Activated CD8-positive, alpha-beta memory T cell treated with anti-CD3 and anti-CD28 coated beads for 24 hours (primary cell): ENCODE results near the gene OPCML.

Experiments
- DNase-seq: peaks from one replicate; pipeline ENCODE4 v3.0.0-alpha.2; 2020

OPCML gene

DNA sequence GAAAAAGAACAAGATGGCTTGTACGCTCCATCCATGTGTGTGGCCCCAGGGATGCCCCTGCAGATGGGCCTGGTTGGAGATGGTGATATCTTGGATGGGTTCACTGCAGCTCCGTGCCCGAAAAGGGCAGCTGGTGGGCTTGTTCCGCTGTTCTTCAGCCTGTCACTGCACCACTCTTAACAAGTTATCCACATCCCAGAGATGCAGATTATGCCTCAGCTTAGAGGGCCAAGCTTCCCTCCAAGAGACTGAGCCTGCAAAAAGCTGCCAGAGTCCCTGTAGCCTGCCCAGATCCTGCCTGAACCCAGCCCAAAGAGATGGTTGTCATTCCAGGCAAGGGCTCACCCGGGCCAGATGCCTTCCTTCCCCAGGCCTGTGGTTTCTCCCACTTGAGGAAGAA, 308.0 kb downstream of the OPCML start:
- DNase-seq = no peak

DNA sequence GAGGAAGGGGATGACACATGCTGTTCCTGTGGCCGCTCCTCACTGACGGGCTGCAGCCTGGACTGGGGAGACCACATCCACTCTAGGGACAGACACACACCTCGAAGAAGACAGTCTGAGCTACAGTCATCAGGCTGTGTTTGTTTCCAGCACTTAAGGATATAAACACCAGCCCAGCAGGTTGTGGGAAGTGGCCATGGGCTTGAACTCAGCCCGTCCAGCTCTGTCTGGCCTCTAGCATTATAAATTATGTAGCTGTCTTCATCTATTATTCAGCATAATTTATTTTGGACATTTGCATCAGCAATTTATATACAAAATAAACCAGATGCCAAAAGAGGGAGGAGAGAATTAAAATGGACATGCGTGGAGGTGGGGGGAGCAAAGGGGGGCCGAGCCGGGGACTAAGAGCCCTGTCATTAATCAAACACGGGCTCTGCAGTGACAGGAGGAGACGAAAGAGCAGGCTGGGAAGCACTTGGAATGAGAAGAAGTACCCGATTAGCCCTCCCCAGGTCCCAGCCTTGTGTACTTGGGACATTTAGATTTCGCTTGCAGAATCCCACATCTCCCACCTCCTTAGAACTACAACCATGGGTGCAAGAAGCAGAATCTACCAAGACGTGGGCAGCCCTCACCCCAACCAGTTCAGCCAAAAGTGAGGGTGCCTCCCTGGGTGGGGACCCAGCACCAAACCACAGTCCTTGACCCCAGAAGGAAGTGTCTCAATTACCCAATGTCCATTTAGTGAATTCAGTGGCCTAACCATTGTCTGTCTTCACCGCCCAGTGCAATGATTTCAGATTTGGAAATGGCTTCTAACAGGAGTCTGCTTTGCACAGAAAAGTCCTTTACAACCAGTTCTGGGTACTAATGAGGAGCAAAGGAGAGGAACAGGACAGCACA, 309.6 kb downstream of the OPCML start:
- DNase-seq = no peak

DNA sequence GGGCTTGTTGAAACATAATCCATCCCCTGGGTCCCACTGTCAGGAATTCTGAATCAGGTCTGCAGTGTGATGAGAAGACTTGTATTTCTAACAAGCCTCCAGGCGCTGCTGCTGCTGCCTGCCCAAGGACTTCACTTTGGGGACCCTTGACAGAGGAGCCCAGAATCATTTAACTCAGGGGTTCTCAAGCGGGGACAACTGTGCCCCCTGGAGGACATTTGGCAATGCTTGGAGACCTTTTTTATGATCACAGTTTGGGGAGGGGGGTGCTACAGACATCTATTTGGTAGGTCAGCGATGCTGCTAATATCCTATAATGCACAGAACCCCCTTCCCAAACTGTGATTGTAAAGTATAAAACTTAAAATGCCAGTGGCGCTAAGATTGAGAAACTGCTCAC, 312.8 kb downstream of the OPCML start:
- DNase-seq = no peak

DNA sequence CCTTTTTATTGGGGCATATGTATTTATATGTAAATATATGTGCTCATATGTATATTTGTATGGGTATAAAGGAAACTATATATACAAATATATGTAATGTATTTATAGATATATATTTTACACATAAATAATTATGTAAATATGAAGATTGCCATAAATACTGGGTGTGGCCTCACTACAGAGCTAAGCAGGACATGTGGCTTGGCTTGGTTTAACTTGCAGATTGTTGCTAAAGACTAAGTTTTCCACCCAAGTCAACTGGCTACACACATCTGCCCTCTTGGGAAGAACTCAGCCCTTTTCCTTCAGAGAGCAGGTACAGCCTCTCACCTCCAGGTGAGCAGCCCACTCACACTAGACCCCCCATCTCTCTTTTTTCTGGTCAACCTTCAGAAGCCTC, 315.5 kb downstream of the OPCML start:
- no peak for DNase-seq

DNA sequence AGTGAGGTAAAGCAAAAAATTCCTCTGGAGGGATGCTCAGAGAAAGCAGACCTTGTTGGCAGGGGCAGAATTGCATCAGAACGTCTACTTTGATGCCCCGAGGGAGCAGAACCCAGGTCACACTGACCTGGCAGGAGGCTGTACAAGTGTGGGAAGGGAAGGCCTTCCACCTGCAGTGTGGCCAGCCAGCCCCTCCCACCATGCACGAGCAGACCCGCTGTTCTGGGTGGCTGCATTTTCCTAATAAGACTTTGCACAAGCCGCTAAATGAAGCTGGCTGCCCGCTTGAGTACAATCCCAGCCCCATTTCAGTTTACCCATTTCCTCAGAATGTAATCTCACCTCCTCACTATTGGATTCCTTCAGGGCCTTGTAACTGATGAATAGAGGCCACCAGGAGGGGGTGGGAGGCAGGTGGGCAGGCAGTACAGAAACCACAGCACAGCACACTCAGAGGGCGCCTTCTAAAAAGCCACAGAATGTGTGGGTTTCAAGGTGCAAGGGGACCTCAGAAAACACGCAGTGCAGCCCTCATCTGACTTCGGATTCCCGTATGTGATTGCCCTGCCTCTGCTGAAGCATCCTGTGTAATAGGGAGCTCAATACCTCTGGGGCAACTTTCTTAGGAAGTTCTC, 316.6 kb downstream of the OPCML start:
- DNase-seq = no peak

DNA sequence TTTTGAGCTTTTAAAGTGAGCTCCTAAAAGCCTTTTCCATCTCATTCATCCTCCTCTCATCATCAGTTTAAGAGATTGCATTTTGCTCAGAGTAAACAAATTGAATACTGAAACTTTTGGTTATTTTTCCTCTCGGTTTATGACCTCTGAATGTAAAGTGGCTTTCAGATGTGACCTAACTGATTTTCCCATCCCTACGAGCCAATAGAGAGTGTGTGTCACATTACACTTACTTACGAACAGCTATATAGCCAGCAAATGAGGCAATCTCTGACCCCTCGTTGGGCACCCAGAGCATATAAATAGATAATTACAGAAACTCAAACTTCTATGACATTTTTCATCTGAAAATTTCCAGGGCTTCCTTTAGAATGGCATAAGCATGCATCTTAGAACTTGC, 317.7 kb downstream of the OPCML start:
- no peak for DNase-seq

DNA sequence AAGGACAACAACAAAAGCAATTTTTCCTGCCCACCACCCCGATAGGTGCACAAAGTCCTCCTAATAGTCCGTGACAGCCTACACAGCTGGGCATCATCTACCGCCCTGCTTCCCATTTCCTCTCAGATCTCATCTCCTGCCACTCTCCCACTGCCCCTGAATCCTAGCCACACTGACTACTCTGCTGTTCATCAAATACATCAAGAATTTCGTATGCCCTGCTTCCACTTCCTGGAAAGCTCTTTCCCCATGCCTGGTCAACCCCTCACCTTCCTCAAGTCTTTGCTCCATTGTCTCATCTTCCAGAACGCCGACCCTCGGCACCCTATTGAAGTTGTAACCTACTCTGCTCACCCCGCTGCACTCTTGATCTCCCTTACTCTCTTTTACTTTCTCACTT, 320.1 kb downstream of the OPCML start:
- DNase-seq = no peak

DNA sequence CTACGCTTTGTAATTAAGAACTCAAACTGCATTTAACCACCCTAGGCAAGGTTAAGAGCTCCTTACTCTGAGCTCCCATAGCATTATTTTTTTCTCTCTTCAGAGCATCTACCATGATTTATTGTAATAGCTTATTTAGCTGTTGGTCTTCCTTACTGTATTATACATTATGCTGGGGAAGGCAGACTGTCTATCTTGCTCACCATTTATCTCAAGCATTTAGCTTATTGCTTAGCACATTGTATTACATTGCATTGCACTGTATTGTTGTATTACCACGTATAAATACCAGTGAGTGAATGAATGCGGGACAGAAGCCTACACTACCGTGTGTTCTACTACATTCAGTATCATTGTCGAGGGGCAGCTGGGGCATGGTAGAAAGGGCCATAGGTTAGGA, 324.3 kb downstream of the OPCML start:
- no peak for DNase-seq

DNA sequence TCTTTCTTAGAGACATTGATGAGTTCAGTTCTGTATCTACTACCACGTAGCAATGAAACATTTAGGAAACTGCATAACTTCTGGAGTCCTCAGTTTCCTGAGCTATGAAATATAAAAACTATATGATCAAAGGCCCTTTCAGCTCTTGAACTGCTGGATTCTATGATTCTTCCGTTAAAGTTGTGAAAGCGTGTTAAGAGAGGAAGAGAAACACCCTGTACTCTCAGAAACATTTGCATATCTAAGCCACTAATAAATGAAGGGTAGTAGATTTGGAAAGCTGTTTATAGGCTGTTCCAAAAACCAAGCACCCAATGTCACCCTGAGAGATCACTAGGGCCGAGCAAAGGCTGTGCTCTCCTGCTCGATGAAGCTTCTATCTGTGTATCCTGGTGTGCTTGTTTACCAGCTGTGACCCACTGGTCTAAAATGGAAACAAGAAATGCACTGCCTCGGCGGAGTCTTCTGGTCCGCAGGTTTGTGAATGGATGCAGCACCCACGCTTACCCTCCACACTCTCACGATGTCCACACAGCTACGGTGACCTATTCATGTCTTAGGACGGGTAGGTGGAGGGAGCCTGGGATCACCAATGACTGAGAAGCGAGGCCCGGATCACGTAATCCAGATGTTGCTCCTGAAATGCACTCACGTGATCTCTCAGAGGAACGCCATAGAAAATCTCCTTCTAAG, 325.8 kb downstream of the OPCML start:
- DNase-seq = no peak

DNA sequence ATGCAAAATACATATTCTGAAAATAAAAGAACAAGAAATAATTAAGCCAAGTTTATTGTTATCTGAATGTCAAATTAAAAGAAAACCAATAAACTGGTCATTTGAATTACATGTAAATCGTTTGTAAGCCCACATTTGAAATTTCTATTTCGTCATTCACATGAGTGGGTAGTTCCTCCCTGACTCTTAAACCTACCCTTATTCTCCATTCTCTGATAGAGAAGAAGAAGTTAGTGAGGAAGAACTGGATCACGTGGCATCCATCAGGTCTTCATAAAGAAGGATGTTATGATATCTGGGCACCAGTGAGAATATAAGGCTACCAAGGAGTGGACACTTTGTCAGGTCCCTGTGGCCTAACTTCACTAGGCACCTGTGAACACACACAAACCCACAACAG, 328.1 kb downstream of the OPCML start:
- no peak for DNase-seq

DNA sequence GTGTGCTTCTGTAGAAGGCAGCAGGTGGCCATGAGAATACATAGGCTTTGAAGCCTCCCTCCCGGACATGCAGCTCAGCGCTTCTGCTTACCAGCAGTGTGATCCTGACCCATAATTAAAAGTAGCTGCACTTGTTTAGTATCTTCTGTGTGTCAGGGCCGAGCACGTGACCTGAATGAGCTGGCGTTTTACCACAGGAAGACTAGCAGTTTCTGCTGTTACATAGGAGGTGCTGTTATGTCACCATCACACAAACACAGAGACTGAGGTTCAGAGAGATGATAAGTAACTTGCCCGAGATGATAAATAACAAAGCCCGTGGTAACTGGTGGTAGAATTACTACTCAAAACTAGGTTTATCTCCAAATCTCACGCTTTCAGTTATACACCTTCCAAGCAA, 329.5 kb downstream of the OPCML start:
- DNase-seq = no peak

DNA sequence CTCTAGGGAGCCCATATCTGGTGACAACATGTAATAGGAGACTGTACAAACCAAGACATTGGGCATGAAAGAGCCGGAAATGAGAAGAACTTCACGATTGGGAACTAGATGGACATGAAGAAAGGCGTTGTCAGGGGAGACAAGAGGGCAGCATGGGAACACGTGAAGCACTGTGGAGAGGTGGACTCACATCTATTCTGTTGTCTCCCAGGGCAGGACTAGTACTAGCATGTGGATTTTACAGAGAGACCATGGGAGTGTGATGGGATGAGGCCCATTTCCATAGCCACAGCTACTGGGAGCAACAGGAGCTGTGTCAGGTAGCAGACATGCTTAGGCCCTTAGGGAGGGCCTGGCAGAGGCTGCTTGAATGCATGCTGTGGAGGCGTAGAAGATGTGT, 333.9 kb downstream of the OPCML start:
- no peak for DNase-seq

DNA sequence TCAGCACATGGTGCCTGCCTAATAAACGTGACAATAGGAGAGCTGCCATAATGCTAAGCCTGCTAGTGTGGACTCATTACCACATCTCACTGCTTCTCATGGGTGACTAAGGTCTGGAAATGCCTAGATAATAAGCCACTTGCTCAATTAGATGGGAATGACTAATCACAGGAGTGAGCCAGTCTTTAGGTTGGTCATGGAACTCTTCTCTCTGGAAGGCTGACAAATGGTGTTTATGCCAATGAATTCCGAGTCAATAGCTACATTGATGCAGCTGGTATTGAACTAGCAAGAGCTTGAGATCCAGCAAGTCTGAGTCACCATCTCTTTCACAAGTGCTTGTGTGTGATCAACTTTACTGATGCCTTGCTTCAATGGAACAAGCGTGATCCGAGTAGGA, 334.9 kb downstream of the OPCML start:
- no peak for DNase-seq

DNA sequence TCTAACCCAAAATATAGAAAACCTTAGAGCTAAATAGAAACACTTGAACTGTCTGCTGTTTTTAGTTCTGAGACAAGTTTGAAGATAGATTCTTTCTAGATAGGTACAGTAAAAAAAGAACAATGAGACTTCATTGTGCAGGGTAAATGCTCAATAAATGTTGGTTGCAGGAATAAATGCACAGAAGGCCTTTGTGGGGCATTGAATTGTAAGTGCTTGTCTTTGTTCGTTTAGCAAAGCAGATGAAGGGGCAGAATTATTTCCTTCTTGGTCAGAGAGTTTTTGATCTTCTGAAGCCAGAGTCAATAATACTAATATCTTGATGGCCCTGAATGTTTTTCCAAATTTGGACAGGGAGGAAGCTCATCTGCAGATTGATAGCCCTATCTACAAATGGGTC, 340.4 kb downstream of the OPCML start:
- no peak for DNase-seq

DNA sequence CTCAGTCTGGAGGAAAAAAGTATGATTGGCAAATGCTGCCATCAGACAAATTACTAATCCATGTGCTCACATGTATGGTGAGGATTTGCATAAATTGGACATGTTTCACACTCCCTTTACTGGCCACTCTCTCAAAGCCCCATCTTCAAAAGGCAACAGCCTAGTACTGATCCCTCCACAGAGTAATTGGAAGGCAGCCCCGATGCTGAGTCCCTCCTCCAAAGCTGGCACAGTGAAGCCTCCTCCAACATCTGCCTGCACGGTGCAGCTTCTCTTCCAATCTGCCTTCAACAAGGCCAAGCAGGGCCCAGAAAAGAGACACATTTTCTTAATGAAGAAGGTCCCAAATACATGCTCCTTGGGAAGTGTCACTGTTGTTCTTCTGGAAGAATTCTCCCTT, 350.6 kb downstream of the OPCML start:
- DNase-seq = no peak

DNA sequence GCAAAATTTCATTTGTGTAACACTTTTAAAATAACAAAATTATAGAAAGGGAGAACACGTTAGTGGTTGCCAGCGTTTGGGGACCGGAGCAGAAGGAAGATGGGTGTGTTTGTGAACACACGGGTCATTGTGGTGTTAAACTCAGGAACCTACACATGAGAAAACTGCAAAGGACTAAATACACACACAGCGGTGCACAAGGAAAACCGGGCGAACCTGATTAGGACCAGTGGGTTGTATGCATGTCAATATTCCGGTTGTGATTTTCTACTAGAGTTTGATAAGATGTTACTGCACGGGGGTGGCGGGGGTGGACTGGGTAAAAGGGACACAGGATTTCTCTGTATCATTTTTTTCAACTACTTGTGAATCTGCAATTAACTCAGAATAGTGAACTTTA, 351.2 kb downstream of the OPCML start:
- DNase-seq = no peak

DNA sequence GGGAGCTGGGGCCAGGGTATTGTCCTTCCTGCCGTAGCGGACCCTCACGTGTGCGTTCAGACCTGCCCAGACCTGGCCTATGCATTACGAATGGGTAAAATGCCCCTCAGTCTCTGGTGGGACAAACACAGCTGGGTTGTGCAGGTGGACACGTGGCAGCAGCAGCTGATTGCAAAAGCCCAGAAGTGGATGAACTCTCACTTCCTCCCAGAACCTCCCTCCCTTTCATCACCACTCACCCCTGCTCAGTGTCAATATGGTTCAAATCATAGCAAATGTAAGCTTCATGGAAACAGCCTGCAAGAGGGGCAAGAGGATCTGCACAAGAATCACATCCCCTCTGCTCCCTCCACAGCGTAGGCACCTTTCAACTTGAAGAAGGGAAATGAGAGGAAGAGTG, 352.1 kb downstream of the OPCML start:
- DNase-seq = no peak

DNA sequence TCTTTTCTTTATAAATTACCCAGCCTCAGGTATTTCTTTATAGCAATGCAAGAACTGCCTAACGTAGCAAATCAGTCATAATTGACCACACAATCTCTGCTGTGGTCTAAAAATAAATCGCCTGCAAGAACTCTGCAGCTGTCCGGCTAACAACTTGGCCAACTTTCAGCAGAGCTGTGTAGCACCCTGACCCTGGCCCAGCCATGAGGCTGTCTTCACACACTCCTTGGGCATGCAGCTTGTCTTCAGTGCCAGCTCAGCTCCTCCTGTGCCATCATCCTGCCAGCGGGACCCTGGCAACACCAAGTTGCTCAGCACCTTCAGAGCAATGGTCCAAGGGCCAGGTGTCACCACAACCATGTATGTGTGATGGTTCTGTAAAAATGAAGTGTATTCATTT, 355.6 kb downstream of the OPCML start:
- no peak for DNase-seq

DNA sequence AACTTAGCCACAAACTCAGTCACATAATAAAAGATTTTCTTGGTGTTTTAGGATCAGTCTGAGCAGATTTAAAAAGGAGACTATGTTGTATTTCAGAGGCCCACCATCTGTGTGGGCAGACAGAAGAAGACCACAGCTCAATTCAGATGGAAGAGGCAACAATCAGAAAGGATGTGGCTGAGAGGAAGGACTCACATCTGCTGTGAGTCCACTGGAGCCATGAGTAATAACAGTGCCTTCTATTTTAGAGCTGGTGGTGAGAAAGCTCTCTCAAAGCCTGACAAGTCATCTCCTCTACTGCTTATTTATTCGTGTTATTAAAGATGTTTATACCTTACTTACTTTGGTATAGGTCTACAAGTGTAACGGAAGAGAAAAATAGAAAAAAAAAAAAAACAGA, 357.2 kb downstream of the OPCML start:
- no peak for DNase-seq

DNA sequence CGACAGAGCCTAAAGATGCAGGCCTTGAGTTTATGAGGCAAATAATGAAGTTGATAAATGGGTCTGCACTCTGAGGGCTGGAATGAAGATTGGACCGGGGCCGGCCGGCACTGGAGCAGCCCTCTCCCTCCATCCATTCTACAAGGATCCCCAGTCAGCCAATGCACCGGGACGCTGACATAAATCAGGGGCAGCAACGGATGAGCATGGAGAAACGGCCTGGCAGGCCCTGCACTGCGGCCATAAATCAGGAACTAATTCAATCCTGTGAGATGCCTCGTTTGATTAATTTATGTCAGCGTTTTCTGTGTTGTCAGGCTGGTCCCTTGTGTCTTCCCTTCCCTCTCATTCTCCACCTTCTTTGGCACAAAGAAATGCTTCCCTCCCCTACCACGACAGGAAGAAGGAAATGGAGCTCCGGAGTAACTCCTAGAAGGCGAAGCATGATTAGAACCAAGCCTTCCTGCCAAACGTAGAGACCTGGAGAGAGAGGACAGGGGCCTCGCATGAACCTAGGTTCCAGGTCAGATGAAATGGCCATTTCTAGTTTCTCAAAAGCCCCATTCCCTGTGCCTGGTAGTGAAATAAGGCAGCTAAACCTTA, 358.4 kb downstream of the OPCML start:
- no peak for DNase-seq

DNA sequence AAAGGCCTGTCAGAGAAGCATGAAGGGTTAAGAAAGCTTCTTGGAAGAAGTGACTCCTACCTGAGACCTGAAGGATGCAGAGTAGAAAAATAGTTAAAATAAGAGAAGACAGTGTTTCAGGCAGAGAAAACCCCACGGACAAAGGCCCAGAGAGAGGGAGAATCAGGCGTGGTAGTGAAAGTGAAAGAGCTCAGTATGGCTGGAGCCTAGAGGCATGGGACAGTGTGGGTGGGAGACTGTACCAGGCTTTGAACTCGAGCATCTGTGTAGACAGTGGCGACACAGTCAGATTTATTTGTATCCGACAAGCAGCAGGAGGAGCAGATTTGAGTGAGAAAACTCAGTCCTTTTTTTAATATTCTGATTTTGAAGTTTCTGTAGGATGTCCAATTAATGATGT, 360.0 kb downstream of the OPCML start:
- no peak for DNase-seq

DNA sequence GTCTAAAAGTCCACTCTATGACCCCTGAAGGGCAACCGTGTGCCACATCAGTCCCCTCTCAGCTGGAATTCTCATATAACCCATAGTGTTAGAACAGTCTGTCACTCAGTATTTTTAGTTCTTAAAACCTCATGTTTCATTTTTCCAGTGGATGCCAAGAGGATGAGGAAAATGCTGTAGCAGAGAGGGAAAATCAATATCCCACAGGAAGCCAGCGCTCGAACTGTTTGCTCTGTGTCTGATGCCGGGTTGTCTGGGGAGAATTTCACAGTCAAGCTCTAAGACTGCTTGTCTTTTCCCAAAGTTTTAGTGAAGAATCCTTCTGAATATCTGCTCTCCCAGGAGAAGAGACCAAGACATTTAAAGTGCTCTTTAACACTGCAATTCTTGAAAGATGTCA, 360.9 kb downstream of the OPCML start:
- no peak for DNase-seq

DNA sequence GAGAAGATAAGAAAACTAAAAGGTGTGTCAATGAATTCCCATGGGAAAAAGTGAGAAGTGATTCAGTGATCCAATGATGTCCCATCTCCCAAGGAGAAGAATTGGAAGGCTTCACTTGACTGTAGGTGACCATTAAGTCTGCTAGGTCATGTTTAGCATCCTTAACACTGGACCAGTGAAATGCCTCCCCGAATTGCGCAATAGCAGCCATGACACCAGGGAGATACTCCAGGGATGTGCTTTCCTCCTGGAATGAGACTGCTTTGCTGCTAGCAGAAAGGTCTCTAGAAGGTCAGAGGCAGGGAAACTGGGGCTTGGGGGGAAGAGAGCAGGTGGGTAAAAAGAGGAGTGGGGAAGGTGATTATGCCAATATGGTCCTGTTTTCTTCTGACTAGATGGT, 364.3 kb downstream of the OPCML start:
- no peak for DNase-seq

DNA sequence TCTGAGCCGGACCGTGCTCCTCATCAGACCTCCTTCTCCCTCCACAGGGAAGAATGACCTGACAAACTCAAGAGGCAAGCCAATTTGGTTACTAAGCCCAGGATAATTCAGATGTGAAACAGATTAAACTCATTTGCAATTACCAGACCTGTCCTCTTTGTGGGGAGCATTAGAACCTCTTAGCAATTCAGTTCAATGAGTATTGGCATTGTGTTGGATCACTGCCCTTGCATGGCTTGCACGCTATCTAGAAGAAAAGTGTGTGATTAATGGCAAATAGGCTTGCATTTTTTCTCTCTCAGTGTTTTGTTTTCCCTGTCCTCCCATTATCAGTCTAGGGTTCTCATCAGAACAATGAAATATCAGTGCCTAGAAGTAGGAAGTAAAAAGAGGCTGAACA, 365.6 kb downstream of the OPCML start:
- DNase-seq = no peak
